SK-N-MC (cell line): ENCODE measurements around the gene CSMD2.

ENCODE experiments used
- DNase-seq: peaks from one replicate; pipeline ENCODE4 v3.0.0-alpha.2; 2011; ENCODE audit warnings: low read depth, low spot score
- H3K27ac ChIP-seq: fragments of 200-600 bp; sonication (generic); 2 replicates; pipeline ENCODE4 v1.5.1; 2016; ENCODE audit warnings: mixed run types
- H3K36me3 ChIP-seq: fragments of 200-600 bp; sonication (generic); 2 replicates; pipeline ENCODE4 v1.6.1; 2017; ENCODE audit warnings: antibody characterized with exemption, low read length, mixed read lengths; ENCODE audit not compliant: insufficient read depth
- H3K4me3 ChIP-seq: fragments of 200-600 bp; sonication (generic); 2 replicates; pipeline ENCODE4 v1.5.1; 2016
- H3K9ac ChIP-seq: fragments of 200-600 bp; sonication (generic); 2 replicates; pipeline ENCODE4 v1.8.0; 2017; ENCODE audit warnings: mixed run types, mixed read lengths; ENCODE audit not compliant: insufficient read length
- H3K9me3 ChIP-seq: fragments of 200-600 bp; sonication (generic); 2 replicates; pipeline ENCODE4 v1.6.1; 2017; ENCODE audit warnings: low read depth, mild to moderate bottlenecking, antibody characterized with exemption, low read length, moderate library complexity, mixed read lengths
- EZH2 ChIP-seq: fragments of 200-600 bp; sonication (generic); IDR thresholded peaks from one replicate; pipeline ENCODE4 v1.6.1; 2017; ENCODE audit warnings: antibody characterized with exemption
- FOXP2 ChIP-seq: optimal IDR thresholded peaks from 2 replicates; pipeline ENCODE3; 2011; ENCODE audit warnings: mild to moderate bottlenecking, moderate library complexity; ENCODE audit not compliant: insufficient read depth; ENCODE audit errors: extremely low read length, control extremely low read depth
- POLR2AphosphoS5 ChIP-seq: IDR thresholded peaks from 2 replicates; pipeline ENCODE4 v1.6.1; 2012; ENCODE audit warnings: mild to moderate bottlenecking, low read depth, low read length, borderline replicate concordance

CSMD2 gene

GRCh38 chr1:33473900-33474299 lies 691.1 kb downstream of the CSMD2 start:
- Histone ChIP-seq H3K9ac (no peak overlapping the region), H3K27ac (no peak overlapping the region), H3K36me3 (no peaks in the 10 kb centered on the region), H3K9me3 (no peaks in the 10 kb centered on the region), H3K4me3 (no peak overlapping the region)
- DNase-seq, result no peak
- TF ChIP-seq EZH2 (no peak), FOXP2 (no peak), POLR2AphosphoS5 (no peak)

- Histone ChIP-seq H3K27ac (peak within 1 kb of the TSS; percentile 74), H3K9me3 (no peaks in the 10 kb centered on the region), H3K36me3 (no peaks in the 10 kb centered on the region), H3K4me3 (peak within 1 kb of the TSS; percentile 84), H3K9ac (peak within 1 kb of the TSS; percentile 81)
- TF ChIP-seq FOXP2 (no peak), EZH2 (no peak), POLR2AphosphoS5 (peak; percentile 76)
- peak; percentile 97 for DNase-seq
Observed at GRCh38 chr1:33472269-33472980, 692.6 kb downstream of the CSMD2 start, which contains the start of gene ZSCAN20. Gene ZSCAN20 (plus strand): TSS chr1:33472645. CDS start chr1:33479289, 6,644 bp downstream.

GRCh38 chr1:33471416-33471815 lies 693.6 kb downstream of the CSMD2 start:
- Histone ChIP-seq H3K9me3 (no peaks in the 10 kb centered on the region), H3K4me3 (peak overlapping the region; percentile 84; the same call in 1 of the 2 replicates), H3K27ac (peak overlapping the region; percentile 74; the same call in 1 of the 2 replicates), H3K36me3 (no peaks in the 10 kb centered on the region), H3K9ac (peak overlapping the region; percentile 81)
- DNase-seq, result no peak
- TF ChIP-seq POLR2AphosphoS5 (no peak), FOXP2 (no peak), EZH2 (no peak)

GRCh38 chr1:33470495-33471012 lies 694.5 kb downstream of the CSMD2 start:
- no peak overlapping the region for H3K27ac ChIP-seq
- DNase-seq, result peak; percentile 22
- H3K9ac ChIP-seq, result no peak overlapping the region
- no peaks in the 10 kb centered on the region for H3K9me3 ChIP-seq
- TF ChIP-seq EZH2, result no peak
- TF ChIP-seq POLR2AphosphoS5, result no peak
- no peak for TF ChIP-seq FOXP2
- H3K36me3 ChIP-seq, result no peaks in the 10 kb centered on the region
- H3K4me3 ChIP-seq, result peak overlapping the region; percentile 36; the same call in 1 of the 2 replicates

- no peaks in the 10 kb centered on the region for H3K9me3 ChIP-seq
- H3K27ac ChIP-seq, result no peak overlapping the region
- no peak overlapping the region for H3K9ac ChIP-seq
- H3K4me3 ChIP-seq, result no peak overlapping the region
- no peak for DNase-seq
- no peak for TF ChIP-seq FOXP2
- no peak for TF ChIP-seq POLR2AphosphoS5
- TF ChIP-seq EZH2, result no peak
- no peaks in the 10 kb centered on the region for H3K36me3 ChIP-seq
Observed at GRCh38 chr1:33469691-33470090, 695.3 kb downstream of the CSMD2 start.

GRCh38 chr1:33468967-33469366 lies 696.1 kb downstream of the CSMD2 start:
- Histone ChIP-seq H3K9ac (no peak overlapping the region), H3K4me3 (no peak overlapping the region), H3K36me3 (no peaks in the 10 kb centered on the region), H3K27ac (no peak overlapping the region), H3K9me3 (no peaks in the 10 kb centered on the region)
- TF ChIP-seq FOXP2, result no peak
- TF ChIP-seq POLR2AphosphoS5, result no peak
- no peak for TF ChIP-seq EZH2
- DNase-seq, result no peak

GRCh38 chr1:33468531-33468930 lies 696.5 kb downstream of the CSMD2 start:
- no peak overlapping the region for H3K27ac ChIP-seq
- no peaks in the 10 kb centered on the region for H3K9me3 ChIP-seq
- no peak overlapping the region for H3K9ac ChIP-seq
- DNase-seq, result no peak
- H3K36me3 ChIP-seq, result no peaks in the 10 kb centered on the region
- H3K4me3 ChIP-seq, result no peak overlapping the region
- no peak for TF ChIP-seq POLR2AphosphoS5
- TF ChIP-seq EZH2, result no peak
- no peak for TF ChIP-seq FOXP2

- Histone ChIP-seq H3K9ac (no peak overlapping the region), H3K27ac (no peak overlapping the region), H3K4me3 (no peak overlapping the region), H3K9me3 (no peaks in the 10 kb centered on the region), H3K36me3 (no peaks in the 10 kb centered on the region)
- TF ChIP-seq FOXP2 (no peak), POLR2AphosphoS5 (no peak), EZH2 (no peak)
- no peak for DNase-seq
Observed at GRCh38 chr1:33468011-33468410, 697.0 kb downstream of the CSMD2 start.
